HG03095 (cell line): ENCODE data around the gene PTH1R.
"Not testable (repeated sequence)": the region's sequence is repeated elsewhere in the genome, so short reads cannot be mapped to it uniquely, and the experiment has no call there.

Experiments
- ATAC-seq: cut with Tn5 transposase; IDR thresholded peaks from one replicate; pipeline ENCODE4 v1.9.1; 2021; ENCODE audit warnings: moderate library complexity; ENCODE audit not compliant: unreplicated experiment

PTH1R gene

DNA sequence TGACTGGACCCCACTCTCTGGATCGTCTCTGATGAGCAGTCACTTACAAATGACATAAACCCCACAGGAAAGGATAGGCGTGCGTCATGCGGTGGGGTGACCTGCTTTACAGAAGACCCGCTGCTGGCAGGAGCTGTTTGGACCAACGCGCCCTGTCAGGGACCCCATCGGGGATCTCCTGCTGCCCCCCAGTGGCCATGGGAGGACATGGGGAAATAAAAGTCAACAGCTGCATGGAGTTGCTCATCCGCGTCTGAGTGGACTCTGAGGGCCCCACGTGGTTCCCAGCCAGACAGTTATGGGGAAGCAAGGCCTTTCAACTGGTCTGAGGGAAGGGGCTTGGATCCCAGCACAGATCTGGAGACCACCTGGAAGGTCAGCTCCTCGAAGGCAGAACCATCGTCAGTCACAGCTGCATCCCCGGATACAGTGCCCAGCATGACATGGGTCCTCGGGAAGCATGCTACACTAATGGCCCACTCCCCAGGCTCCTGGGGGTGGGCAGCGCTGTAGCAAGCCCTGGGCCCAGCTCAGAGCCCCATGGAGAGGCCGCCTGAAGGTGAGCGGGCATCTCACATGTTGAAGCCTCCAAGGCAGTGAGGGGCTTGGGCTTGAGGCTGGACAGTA is 32.1 kb downstream of the PTH1R start:
- no peak for ATAC-seq

DNA sequence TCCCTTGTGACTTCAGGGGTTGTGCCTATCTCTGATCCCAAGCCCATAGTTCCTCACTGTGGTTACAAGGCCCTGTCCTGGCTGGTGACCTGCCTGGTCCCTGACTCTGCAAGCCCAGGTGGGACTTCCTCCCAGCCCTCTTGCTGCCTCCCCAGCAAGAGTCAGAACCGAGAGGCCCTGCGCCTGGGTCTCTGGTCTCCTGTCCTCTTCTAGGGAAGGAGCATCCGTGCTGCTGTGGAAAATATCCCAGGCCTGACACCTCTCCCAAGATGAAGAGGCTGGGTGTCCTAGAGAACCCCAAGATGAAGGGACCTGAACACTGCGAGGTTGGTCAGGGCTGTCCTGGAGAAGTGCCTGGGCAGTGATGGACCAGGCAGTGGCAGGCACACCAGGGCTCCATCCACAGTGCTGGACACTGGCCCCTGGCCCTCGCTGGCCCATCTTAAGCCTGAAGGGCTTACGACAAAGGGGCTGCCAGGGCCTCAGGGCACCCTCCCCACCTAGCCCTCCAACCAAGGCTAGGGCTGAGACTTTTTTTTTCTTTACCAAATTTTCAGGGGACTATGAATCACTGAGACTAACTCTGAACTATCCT is 32.7 kb downstream of the PTH1R start:
- no peak for ATAC-seq

DNA sequence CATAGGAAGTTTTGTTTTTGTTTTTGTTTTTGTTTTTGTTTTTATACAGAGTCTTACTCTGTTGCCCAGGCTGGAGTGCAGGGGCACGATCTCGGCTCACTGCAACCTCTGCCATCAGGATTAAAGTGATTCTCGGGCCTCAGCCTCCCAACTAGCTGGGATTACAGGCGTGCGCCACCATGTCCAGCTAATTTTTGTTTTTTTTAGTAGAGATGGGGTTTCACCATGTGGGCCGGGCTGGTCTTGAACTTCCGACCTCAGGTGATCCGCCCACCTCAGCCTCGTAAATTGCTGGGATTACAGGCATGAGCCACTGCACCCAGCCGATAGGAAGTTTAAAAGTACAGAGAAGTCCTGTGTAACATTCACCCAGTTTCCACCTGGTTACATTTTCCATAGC is 33.4 kb downstream of the PTH1R start:
- not testable (repeated sequence) for ATAC-seq

DNA sequence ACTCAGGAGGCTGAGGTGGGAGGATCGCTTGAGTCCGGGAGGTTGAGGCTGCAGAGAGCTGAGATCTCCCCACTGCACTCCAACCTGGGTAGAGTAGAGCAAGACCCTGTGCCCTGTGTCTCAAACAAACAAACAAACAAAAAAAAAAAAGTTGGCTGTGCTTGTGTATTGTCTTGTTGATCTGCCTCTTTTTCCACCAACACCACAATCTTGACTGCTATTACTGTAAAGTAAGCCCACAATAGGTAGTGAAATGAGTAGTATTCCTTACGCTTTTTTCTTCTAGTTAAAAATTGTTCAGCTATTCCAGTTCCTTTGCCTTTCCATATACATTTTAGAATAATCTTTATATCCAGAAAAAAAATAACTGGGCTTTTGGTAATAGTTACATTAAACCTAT is 35.5 kb downstream of the PTH1R start:
- ATAC-seq: no peak

DNA sequence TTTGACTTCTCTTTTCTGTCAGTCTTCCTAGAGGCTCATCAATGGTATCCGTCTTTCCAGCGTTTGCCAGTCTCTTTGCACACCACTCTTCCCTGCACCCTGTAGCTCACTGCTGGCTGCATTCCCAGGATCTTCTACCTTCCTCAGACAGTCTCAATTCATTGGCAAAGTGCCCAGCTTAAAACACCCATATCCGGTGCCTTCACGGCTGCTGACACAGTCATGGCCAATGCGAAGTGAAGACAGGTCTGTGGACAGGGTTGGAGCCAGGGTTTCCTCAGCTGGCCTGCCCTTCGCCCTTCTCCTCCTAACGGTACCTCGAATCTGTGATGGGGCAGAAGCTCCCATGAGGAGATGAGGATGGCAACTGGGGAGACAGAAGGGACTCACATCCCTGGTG is 36.1 kb downstream of the PTH1R start:
- no peak for ATAC-seq

DNA sequence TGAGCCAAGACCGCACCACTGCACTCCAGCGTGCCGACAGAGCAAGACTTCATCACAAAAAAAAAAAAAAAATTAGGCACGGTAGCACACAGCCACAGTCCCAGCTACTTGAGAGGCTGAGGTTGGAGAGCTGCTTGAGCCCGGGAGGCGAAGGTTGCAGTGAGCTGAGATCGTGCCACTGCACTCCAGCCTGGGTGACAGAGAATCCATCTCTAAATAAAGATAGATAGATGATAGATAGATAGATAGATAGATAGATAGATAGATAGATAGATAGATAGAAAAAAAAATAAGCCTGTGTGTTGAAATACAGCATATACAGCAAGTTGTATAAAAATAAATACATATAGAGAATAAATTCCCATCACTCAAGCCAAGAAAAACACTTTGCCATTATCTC is 37.3 kb downstream of the PTH1R start:
- no peak for ATAC-seq

DNA sequence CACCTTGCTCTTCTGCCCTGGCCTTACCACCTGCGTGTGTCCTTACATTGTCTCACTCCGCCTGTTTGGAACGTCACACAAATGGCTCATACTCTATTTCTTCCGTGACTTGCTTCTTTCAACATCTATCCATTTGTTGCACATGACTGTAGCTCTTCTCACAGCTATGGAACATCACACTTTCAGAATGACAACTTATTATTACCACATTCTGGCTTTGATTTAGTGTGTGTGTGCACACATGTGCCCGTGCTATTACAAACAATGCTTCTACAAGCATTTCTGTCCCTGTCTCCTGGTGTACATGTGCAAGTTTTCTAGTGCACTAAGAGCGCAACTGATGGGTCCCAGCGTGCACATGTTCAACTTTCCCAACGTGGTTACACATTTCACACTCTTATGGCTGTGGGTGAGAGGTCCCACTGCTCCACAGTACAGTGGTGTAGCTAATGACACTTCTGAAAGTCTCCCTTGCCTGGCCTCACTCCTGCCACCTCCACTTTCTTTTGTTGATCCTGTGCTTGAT is 37.8 kb downstream of the PTH1R start:
- no peak for ATAC-seq

DNA sequence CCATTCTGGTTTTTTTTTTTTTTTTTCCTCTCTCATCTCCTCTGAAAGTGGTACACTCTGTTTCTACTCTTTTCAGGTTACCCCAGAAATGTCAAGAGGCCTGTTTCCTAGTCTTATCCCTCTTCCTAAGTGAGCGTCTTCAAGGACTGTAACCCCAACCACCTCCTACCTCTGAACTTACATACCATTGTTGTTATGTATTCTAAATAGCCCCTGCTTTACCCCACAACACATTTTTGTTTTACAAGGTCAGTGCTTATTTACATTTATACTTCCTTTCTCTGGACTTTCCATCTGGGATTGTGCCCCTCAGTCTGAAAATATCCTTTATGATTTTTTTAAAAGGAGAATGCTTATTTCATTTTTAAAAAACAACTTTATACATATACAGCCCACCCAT is 38.8 kb downstream of the PTH1R start:
- ATAC-seq: no peak

DNA sequence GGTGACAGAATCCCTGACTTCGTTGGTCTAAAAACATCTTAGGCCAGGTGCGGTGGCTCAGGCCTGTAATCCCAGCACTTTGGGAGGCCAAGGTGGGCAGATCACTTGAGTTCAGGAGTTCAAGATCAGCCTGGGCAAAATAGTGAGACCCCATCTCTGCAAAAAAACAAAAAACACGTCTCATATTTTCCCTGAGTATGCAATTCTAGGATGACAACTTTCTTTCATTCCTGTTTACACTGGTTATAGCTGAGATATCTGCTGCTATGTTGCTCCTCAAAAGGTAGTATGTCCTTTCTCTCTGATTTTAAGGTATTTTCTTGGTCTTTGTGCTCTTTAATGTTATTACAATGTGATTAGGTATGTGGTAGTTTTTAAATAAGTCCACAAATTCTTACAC is 39.3 kb downstream of the PTH1R start:
- no peak for ATAC-seq

DNA sequence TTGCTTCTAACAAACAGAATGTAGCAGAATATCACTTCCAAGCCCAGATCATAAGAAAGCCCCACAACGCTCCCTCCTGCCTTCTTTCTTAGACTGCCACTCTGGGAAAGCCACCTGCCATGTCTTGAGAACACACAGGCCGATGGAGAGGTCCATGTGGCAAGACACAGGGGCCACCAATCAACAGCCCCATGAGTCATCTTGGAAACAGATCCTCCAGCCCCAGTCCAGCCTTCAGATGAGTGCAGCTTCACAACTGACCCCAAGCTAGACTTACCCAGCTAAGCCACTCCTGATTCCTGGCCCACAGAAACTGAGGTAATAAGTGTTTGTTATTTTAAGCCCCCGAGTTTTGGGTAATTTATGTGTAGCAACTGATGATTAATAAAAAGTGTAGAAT is 39.7 kb downstream of the PTH1R start:
- no peak for ATAC-seq

DNA sequence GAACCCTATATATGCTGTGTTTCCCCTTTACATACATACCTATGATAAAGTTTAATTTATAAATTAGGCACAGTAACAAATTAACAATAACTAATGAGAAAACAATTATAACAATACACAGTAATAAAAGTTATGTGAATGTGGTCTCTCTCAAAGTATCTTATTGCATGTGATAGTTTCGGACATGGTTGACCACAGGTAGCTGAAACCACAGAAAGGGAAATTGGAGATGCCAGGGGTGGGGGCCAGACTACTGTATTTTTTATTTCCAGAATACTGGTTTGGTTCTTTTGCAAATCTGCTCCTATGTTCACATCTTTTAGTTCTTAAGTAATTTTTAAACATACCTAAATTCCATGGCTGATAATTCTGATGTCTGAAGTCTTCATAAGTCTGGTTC is 40.7 kb downstream of the PTH1R start:
- no peak for ATAC-seq

DNA sequence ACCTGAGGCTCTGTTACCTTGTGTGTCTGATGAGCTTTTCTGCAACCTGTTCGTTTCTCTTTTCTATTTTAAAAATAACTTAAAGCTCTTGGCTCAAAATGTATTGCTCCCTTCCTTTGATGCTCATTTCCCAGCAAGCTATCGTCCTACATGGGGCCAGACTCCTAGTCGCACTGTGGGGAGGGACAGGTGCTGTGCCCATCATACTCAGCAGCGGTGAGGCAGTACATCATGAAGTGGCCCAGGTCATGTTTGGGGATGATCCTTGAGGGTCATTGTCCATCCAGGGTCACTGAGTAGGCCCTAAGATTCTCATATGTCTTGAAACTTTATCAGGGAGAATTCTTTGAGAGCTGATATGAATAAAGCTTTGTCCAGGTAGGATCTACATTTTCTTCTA is 41.1 kb downstream of the PTH1R start:
- no peak for ATAC-seq

DNA sequence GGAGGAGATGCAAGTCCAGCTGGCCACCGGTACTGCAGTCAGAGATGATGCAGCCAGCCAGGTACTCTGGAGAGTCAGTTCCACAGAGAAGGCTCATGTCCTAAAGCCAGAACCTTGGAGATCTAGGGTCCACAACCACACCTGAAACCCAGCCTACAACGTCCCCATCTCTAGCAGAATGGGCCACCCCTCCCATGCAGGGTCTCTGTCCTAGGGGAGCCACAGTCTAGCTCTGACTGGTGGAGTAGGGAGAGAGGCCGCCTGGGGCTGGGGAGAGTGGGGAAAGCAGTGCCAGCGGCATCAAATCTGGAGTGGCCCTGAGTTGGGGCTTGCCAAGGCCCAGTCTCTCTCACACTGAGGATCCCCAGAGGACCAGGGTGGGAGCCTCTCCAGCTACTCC is 43.5 kb downstream of the PTH1R start:
- ATAC-seq: no peak

DNA sequence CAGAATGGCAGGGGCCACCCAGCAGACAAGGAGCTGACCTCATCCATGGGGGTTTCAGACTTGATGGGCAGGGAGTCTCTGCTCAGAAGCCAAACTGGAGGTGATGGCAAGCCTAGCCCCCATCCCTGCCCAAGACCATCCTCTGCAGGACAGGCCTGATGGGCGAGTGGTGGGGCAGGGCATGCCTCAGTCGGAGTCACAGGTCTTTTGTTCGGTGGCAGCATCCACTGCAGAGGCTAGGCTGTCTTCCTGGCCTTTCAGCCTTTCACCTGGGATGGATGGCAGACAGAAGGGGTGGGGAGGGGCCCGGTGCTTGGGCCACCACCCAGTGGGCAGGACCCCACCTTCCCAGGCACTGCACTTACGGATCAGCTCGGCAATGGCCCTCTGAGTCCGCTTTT is 44.4 kb downstream of the PTH1R start:
- no peak for ATAC-seq

DNA sequence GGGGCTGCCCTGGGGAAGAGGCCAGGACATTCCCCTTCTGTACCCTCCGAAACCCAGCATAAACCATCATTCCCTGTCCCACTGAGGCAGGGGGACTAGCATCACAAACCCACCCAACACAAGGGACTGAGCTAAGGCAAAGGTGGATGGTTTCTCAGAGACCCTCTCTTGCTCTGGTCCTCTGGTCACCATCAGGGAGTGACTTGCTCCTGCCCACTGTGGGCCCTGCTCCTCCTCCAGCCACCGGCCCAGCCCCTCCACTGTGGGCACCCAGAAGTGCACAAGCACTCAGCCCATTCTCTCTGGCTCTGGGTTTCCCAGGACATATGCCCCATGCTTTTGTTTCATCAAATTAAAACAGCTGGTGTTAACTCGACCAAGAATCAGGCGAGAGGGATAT is 44.9 kb downstream of the PTH1R start:
- no peak for ATAC-seq

DNA sequence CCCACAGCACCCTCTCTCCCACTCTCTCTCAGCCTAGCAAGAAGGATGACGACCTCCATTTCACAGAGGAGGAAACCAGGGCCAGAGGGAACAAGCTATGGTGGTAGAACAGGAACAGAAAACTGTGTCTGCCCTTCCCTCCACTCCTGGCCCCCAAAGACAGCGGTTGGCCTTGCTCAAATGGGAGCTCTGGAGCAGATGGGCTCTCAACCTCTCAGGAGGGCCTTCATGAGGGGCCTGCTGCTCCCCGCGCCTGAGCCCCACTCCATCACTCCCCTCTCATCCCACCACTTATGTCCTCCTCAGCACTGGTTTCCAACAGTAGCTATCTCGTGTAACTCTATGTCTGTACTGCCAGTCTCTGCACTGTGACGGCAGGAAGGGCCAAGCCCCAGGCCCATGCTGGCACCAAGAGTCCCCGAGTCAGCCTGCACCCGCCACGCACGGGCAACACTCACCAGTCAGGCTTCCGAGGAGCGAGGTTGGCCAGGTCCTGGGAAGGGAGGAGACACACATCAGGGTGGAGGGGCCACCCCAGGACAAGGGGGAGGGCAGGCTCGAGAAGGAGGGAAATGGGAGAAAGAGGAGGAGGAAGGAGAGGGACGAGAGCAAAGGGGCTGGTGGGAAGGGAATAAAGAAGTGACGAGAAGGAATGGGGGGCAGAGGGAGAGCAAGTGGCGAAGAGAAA is 45.5 kb downstream of the PTH1R start:
- ATAC-seq: no peak

DNA sequence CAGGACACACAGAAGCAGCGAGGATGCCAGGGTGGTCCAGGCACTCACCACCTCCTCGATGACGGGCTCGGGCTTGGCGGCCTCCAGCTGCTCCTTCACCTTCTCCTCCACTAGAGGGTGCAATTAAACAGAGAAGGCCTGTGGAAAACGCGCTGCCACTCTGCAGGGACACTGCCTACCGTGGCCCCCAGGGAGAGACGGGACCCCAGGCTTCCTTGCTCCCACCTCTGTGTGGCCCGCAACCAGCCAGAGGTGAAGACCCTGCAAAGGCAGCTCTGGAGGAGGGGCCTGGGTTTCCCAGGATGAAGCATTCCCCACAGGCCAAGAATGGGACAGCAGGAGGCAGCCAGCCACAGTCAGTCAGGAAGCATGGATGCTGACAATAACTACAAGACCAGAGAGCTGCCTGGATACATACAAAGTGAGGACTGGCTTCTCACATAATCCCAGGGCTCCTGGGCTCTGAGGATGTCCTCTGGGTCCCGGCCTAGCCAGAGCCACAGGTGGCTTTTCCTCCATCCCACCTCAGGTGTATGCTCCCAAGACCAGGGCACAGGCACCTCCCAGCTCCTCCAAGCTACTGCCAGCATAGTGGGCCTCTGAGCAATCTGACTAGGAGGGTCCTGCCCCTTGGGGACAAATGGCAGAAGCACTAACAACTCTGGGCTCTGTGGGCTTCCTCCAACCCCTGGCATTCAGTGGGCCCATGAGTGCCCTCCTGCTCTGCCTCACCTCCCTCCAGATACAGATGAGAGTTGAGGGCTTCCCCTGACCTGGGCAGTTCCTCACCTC is 46.2 kb downstream of the PTH1R start:
- no peak for ATAC-seq

DNA sequence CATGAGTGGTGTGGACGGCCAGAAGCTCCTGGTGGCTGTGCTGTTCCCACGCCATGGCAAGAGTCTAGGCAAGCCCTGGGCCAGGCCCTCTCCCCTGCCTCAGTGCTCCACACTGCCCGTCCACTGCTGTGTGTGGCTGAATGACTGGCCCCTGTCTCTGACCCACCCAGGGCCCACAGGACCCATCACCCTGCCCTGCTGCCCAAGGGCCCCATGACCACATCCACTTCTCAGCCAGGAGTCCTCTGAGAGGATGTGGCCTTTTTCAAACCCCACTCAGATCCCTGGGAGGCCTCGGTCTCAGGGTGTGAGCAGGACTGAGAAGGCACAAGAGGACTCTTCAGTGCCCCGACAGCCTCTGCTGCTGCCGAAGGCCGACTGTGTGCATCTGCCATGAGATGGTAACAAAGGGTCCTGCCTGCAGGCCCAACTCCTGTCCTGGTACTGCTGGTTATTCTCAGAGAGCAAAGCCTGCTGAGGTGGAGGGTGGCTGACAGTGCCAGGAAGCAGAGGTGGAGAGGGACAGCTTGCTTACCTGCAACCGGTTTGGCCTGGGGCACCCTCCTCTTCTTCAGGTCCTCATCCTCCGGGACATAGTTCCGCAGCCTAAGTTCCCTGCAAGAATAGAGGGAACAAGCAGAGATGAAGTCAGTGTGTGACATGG is 47.5 kb downstream of the PTH1R start:
- ATAC-seq: no peak

DNA sequence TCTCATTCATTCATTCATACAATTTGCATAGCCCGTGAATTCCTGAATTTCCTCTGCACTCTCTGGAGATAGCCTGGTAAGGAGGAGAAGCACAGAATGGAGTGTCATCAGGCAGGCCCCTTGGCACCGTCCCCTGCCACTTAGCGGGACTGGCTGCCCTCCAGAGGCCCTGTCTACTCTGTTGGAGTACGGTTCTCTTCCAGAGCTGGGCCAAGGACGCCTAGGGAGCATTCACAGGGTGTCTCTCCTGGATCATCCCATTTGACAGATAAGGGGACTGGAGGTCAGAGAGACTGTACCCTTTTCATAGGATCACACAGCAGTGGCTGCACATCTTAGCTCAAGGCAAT is 48.0 kb downstream of the PTH1R start:
- no peak for ATAC-seq

DNA sequence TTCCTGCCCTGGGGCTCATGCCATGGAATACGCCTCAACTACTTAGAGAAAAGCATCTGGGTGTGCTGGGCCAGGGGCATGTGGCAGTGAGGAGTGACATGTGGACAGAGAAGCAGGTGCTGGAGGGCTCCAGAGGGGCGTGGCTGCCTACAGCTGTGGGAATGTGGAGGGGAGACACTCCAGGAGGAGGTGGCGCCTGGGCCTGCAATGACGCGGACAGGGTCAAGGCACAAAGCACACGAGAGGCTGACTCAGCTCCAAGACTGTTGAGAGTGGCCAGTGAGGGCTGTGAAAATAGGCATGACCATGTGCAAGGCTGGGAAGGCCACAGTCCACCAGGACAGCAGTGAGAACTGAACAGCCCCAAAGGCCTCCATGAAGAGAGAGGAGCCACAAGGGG is 48.5 kb downstream of the PTH1R start:
- ATAC-seq: no peak

DNA sequence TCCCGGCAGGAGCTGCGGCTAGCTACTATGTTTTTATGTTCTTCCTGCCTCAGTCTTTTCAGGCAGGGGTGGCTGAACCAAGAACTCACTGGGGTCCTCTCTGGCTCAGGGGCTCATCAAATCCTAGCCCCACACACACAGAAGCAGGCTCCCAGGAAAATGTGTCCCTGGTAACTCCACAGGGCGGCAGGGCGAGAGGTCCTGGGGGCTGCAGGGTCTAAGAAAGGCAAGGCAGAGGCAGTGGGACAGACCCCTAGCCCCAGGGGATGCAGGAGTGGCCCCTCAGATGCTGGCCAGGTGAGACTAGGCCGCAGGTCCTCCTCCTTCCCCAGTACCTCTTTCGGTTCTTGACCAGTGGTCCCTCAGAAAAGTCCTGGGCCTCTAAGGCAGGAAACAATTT is 48.9 kb downstream of the PTH1R start:
- ATAC-seq: no peak
